Effector memory CD8-positive, alpha-beta T cell (primary cell): ENCODE data around the gene GREM2.
A peak's percentile ranks its signal among the peaks of the same experiment; 100 is the strongest.

Source experiments
- ATAC-seq: fragments of 150-1000 bp; cut with Tn5 transposase; replicated peaks from 2 replicates; pipeline ENCODE4 v1.10.0; 2021; ENCODE audit warnings: mild to moderate bottlenecking, moderate library complexity
- DNase-seq, 3 experiments: peaks; one replicate each; pipeline ENCODE4 v3.0.0; 2021
- H3K27ac Mint-ChIP-seq, 2 donors: one replicate each; pipeline ENCODE4 v1.8.0; 2022; ENCODE audit warnings: mild to moderate bottlenecking in 2 of 2, mixed read lengths in 2 of 2, moderate library complexity in 2 of 2
- H3K27me3 Mint-ChIP-seq, 2 donors: one replicate each; pipeline ENCODE4 v1.8.0; 2022; ENCODE audit warnings: mixed read lengths in 2 of 2
- H3K36me3 Mint-ChIP-seq: one replicate; pipeline ENCODE4 v1.8.0; 2022; ENCODE audit warnings: mild to moderate bottlenecking, moderate library complexity, mixed read lengths; ENCODE audit not compliant: insufficient read depth
- H3K4me1 Mint-ChIP-seq, 2 donors: one replicate each; pipeline ENCODE4 v1.8.0; 2022; ENCODE audit warnings: low read depth in 2 of 2, mixed read lengths in 2 of 2
- H3K4me3 Mint-ChIP-seq, 2 donors: one replicate each; pipeline ENCODE4 v1.8.0; 2022; ENCODE audit warnings: mild to moderate bottlenecking in 2 of 2, mixed read lengths in 2 of 2, moderate library complexity in 2 of 2
- H3K9me3 Mint-ChIP-seq, 2 donors: one replicate each; pipeline ENCODE4 v1.8.0; 2022; ENCODE audit warnings: mixed read lengths in 2 of 2

The GREM2 gene

DNA sequence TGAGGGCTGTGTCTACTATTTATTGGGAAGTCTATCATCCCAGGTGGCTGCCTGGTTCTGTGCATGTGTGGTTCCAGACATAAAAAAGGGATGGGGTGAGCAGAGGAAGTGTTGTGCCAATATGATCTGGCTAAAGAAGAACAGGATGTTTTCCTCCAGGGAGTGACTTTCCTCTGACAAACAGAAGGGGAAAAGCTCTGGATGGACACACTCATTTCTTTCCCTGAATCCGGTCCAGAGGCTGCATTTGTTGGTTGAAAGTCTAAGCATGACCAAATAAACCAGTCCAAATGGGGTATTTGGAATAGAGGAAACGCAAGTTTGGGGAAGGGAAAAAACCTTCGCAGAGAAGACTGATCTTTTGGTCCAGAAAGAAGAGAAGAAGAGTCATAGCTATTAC lies 12.7 kb downstream of the GREM2 start:
- Mint-ChIP-seq H3K27me3 (no peaks in the 10 kb centered on the region), H3K9me3 (peaks cover 0 to 2% of the 10 kb centered on the region in 2 donors), H3K4me1 (no peaks in the 10 kb centered on the region), H3K36me3 (no peaks in the 10 kb centered on the region), H3K4me3 (no peak overlapping the region), H3K27ac (no peak overlapping the region)
- ATAC-seq (no peak), DNase-seq (no peak)

DNA sequence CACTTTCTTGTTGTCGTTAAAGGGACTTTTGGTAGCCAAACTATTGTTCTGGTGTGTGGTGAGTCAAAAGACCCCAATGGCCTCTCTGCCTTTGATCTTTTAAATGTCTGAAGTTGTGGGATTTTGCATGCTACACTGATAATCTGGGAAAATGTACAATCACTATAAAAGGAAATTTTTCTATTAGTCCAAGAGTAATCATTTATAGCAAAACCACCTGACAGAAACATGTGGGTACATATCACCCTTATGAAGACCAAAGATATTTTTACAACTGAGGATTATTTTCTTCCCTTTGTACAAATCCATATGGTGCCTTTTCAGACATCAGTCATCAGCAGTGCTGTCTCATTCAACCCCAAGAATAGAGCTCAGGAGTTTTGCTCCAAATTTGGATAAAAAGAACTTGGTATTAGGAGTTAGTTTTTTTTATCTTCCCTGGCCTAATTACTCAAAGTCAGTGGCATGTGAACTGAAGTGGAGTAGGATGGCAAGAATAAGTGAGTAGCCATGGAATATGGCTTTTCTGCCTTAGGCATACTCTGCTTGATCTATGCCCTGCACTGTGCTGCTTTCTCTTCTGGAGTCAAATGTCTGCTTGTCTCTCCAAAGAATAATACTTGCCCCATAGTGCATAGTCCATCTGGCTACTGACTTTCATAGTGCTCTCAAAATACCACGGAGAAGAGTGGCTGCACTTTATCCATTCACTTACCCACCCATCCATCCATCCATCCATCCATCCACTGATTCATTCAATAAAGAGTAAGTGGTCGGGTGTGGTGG lies 13.5 kb downstream of the GREM2 start:
- Mint-ChIP-seq H3K27ac (no peak overlapping the region), H3K9me3 (no peaks in the 10 kb centered on the region), H3K4me3 (no peak overlapping the region), H3K4me1 (no peaks in the 10 kb centered on the region), H3K36me3 (no peaks in the 10 kb centered on the region), H3K27me3 (no peaks in the 10 kb centered on the region)
- ATAC-seq (no peak), DNase-seq (no peak)

GRCh38 chr1:240597153-240597745 lies 14.7 kb downstream of the GREM2 start:
- Mint-ChIP-seq H3K27me3 (no peaks in the 10 kb centered on the region), H3K9me3 (no peaks in the 10 kb centered on the region), H3K27ac (no peak overlapping the region), H3K4me1 (no peaks in the 10 kb centered on the region), H3K36me3 (no peaks in the 10 kb centered on the region), H3K4me3 (no peak overlapping the region)
- DNase-seq, result no peak
- ATAC-seq, result no peak

DNA sequence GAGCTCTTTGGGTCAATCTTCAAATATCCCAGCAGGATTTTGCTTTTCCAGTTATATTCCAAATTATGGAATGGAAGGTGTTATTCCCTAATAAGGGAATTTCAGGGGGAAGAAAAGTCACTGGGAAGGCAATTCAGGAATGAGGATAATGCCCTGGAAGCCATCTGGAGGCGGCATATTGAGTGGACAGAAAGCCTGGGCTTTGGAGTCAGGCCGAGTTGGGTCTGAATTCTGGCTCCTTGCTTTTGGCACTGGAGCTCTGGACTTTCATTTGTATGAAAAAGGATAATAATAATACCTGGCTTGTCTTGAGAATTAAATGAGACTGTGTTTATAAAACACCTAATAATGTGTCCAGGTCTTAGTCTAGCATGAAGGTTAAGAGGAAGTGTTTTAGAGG lies 16.5 kb downstream of the GREM2 start:
- no peak overlapping the region for H3K4me3 Mint-ChIP-seq
- no peak overlapping the region for H3K27ac Mint-ChIP-seq
- no peaks in the 10 kb centered on the region for H3K4me1 Mint-ChIP-seq
- no peaks in the 10 kb centered on the region for H3K36me3 Mint-ChIP-seq
- ATAC-seq, result no peak
- no peak for DNase-seq
- peaks cover 4 to 10% of the 10 kb centered on the region in 2 donors for H3K9me3 Mint-ChIP-seq
- no peaks in the 10 kb centered on the region for H3K27me3 Mint-ChIP-seq

- DNase-seq (no peak), ATAC-seq (no peak)
- H3K27ac Mint-ChIP-seq, result no peak overlapping the region
- no peaks in the 10 kb centered on the region for H3K27me3 Mint-ChIP-seq
- H3K9me3 Mint-ChIP-seq, result peaks cover 9 to 10% of the 10 kb centered on the region in 2 donors
- H3K4me3 Mint-ChIP-seq, result no peak overlapping the region
- peaks cover 3% of the 10 kb centered on the region for H3K36me3 Mint-ChIP-seq
- peaks cover 0 to 2% of the 10 kb centered on the region in 2 donors for H3K4me1 Mint-ChIP-seq
These were observed 20.4 kb downstream of the GREM2 start for GRCh38 chr1:240591564-240591963.

GRCh38 chr1:240591078-240591477 lies 20.9 kb downstream of the GREM2 start:
- no peaks in the 10 kb centered on the region for H3K27me3 Mint-ChIP-seq
- no peak for DNase-seq
- peaks cover 3% of the 10 kb centered on the region for H3K36me3 Mint-ChIP-seq
- H3K4me1 Mint-ChIP-seq, result peaks cover 0 to 6% of the 10 kb centered on the region in 2 donors
- H3K9me3 Mint-ChIP-seq, result peaks cover 9 to 10% of the 10 kb centered on the region in 2 donors
- no peak overlapping the region for H3K27ac Mint-ChIP-seq
- ATAC-seq, result no peak
- no peak overlapping the region for H3K4me3 Mint-ChIP-seq

GRCh38 chr1:240589585-240590110 lies 22.3 kb downstream of the GREM2 start:
- Mint-ChIP-seq H3K4me3 (no peak overlapping the region), H3K36me3 (peaks cover 3% of the 10 kb centered on the region), H3K27ac (no peak overlapping the region), H3K4me1 (peaks cover 0 to 6% of the 10 kb centered on the region in 2 donors), H3K27me3 (no peaks in the 10 kb centered on the region), H3K9me3 (peaks cover 9 to 10% of the 10 kb centered on the region in 2 donors)
- DNase-seq (no peak), ATAC-seq (no peak)

DNA sequence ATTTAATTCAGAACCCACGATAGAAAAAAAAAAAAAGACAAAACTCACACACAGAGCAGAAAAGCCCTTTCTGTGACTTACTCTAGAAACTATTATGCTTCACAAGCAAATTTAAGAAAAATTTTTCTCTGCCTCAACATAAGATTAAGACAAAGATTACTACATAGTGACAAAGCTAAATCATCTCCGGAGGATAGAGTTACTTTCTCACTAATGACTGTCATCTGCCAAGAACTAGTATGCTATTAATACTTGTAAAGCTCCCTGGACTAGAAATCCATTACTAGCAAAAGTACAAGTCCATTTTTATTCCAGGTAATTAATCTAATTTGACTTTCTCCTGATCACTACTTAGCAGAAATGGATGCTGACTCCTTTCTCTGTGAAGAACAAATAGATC lies 25.9 kb downstream of the GREM2 start:
- DNase-seq, result no peak
- H3K4me3 Mint-ChIP-seq, result no peak overlapping the region
- H3K27ac Mint-ChIP-seq, result no peak overlapping the region
- peaks cover 6% of the 10 kb centered on the region for H3K36me3 Mint-ChIP-seq
- peaks cover 0 to 6% of the 10 kb centered on the region in 2 donors for H3K4me1 Mint-ChIP-seq
- peaks cover 2 to 5% of the 10 kb centered on the region in 2 donors for H3K9me3 Mint-ChIP-seq
- ATAC-seq, result no peak
- H3K27me3 Mint-ChIP-seq, result no peaks in the 10 kb centered on the region

- H3K27ac Mint-ChIP-seq, result no peak overlapping the region
- peaks cover 6% of the 10 kb centered on the region for H3K36me3 Mint-ChIP-seq
- no peaks in the 10 kb centered on the region for H3K27me3 Mint-ChIP-seq
These were observed 29.0 kb downstream of the GREM2 start for GRCh38 chr1:240582953-240583352.

GRCh38 chr1:240579511-240579910 lies 32.4 kb downstream of the GREM2 start:
- Mint-ChIP-seq H3K36me3 (peaks cover 9% of the 10 kb centered on the region), H3K27ac (no peak overlapping the region), H3K9me3 (peaks cover under 1 to 5% of the 10 kb centered on the region in 2 donors), H3K4me3 (no peak overlapping the region), H3K27me3 (no peaks in the 10 kb centered on the region), H3K4me1 (peaks cover 0 to 5% of the 10 kb centered on the region in 2 donors)
- ATAC-seq, result no peak
- no peak for DNase-seq

More at GRCh38 chr1:240582953-240583352, 29.0 kb downstream of the GREM2 start:
- DNase-seq (no peak), ATAC-seq (no peak)
- Mint-ChIP-seq H3K9me3 (peaks cover 0 to 3% of the 10 kb centered on the region in 2 donors), H3K4me1 (peaks cover 0 to 6% of the 10 kb centered on the region in 2 donors), H3K4me3 (no peak overlapping the region)

- no peak overlapping the region for H3K27ac Mint-ChIP-seq
- no peaks in the 10 kb centered on the region for H3K27me3 Mint-ChIP-seq
- H3K9me3 Mint-ChIP-seq, result peaks cover 7 to 9% of the 10 kb centered on the region in 2 donors
- ATAC-seq, result no peak
- peaks cover 0 to 5% of the 10 kb centered on the region in 2 donors for H3K4me1 Mint-ChIP-seq
- DNase-seq, result no peak
- H3K36me3 Mint-ChIP-seq, result peaks cover 6% of the 10 kb centered on the region
- H3K4me3 Mint-ChIP-seq, result peak overlapping the region in 1 of 2 donors; percentile 52
These were observed 34.9 kb downstream of the GREM2 start for GRCh38 chr1:240577095-240577494.

DNA sequence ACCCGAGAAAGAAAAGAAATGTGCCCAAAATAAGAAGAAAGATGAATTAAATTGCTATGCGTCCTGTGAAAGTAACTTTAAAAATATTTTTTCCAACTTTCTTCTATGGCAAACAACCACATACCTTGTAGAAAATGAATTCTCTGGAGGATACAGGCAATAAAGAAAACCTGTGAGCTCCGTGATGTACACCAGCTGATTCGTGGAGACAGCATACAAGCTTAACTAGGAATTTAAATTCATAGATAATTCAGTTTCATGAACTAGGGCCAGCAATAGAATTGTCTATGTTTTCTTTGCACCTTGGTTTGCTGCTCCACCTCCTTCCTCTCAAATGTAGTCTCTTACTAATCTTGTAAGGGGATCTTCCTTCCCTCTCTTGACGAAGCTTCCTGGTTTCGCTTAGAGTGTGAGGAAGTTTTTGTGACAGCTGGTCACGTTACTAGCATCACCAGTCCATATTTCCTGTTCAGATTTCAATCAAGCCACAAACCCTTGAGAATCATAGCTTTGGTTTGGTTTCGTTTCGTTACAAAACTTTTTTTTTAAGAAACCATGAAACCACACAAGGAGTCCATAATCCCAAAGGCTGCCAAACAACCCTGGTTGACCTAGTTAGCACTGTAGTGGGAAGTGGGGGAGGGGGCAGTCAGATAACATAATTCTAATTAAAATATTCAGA lies 35.8 kb downstream of the GREM2 start:
- no peak overlapping the region for H3K27ac Mint-ChIP-seq
- H3K9me3 Mint-ChIP-seq, result peaks cover 7 to 9% of the 10 kb centered on the region in 2 donors
- peak; percentile 2 to 40 (median 21) for DNase-seq
- peak overlapping the region; percentile 52 to 60 for H3K4me3 Mint-ChIP-seq
- ATAC-seq, result peak; percentile 96
- H3K4me1 Mint-ChIP-seq, result peaks cover 0 to 5% of the 10 kb centered on the region in 2 donors
- no peaks in the 10 kb centered on the region for H3K27me3 Mint-ChIP-seq
- H3K36me3 Mint-ChIP-seq, result peaks cover 6% of the 10 kb centered on the region

GRCh38 chr1:240572328-240572727 lies 39.6 kb downstream of the GREM2 start:
- H3K4me1 Mint-ChIP-seq, result peaks cover 0 to 3% of the 10 kb centered on the region in 2 donors
- ATAC-seq (no peak), DNase-seq (no peak)
- H3K9me3 Mint-ChIP-seq, result peaks cover 4 to 9% of the 10 kb centered on the region in 2 donors
- H3K4me3 Mint-ChIP-seq, result no peak overlapping the region
- H3K27ac Mint-ChIP-seq, result no peak overlapping the region
- no peaks in the 10 kb centered on the region for H3K27me3 Mint-ChIP-seq
- H3K36me3 Mint-ChIP-seq, result peaks cover 6% of the 10 kb centered on the region
